Upper lobe of left lung (tissue), 4 donors: ENCODE measurements around the gene SGMS1.

Experiments used
- POLR2A ChIP-seq, 4 donors: fragments of 450-650 bp; IDR thresholded peaks; one replicate each; pipeline ENCODE4 v1.5.1; 2016 to 2017; ENCODE audit warnings: antibody characterized with exemption in 4 of 4, mild to moderate bottlenecking in 2 of 4
- POLR2AphosphoS5 ChIP-seq, 2 donors: sonication (generic); formaldehyde crosslinking; IDR thresholded peaks; one replicate each; pipeline ENCODE4 v1.5.1; 2017; ENCODE audit warnings: antibody characterized with exemption in 2 of 2
- TF ChIP-seq, protein P1 (sequence below), 6 experiments: fragments of 450-650 bp in 4 of 6; fragments of 200-600 bp in 2 of 6; sonication (generic) in 2 of 6; IDR thresholded peaks; one replicate each; pipeline ENCODE4 v1.5.1; 2016 to 2019; ENCODE audit warnings: antibody characterized with exemption in 6 of 6

DNA sequence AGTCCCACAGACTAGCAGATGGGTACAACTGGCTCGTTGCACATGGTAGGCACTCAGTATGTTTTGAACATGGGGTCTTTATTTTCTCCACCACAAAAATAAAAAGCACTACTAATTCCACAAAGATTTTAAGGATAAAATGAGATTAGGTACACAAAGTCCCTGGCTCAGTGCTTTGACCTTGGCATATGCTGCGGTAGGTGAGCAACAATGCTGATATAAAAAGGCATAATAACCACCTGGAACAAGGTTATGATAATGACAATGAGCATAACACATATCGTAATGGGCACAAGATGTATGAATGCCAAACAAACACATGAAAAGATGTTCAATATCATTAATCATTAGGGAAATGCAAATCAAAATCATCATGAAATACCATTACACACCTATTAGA, 26.9 kb downstream of the SGMS1 start:
- TF ChIP-seq POLR2A (IDR thresholded peaks at IDR 0.05), result no peak
- TF ChIP-seq, protein P1, sequence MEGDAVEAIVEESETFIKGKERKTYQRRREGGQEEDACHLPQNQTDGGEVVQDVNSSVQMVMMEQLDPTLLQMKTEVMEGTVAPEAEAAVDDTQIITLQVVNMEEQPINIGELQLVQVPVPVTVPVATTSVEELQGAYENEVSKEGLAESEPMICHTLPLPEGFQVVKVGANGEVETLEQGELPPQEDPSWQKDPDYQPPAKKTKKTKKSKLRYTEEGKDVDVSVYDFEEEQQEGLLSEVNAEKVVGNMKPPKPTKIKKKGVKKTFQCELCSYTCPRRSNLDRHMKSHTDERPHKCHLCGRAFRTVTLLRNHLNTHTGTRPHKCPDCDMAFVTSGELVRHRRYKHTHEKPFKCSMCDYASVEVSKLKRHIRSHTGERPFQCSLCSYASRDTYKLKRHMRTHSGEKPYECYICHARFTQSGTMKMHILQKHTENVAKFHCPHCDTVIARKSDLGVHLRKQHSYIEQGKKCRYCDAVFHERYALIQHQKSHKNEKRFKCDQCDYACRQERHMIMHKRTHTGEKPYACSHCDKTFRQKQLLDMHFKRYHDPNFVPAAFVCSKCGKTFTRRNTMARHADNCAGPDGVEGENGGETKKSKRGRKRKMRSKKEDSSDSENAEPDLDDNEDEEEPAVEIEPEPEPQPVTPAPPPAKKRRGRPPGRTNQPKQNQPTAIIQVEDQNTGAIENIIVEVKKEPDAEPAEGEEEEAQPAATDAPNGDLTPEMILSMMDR (IDR thresholded peaks at IDR 0.05), result no peak
- TF ChIP-seq POLR2AphosphoS5 (IDR thresholded peaks at IDR 0.05), result no peak
